LNCaP clone FGC (cell line): ENCODE data around the gene PSMD11.

Experiments used
- DNase-seq: peaks from one replicate; pipeline ENCODE4 v3.0.0-alpha.2; 2011; ENCODE audit warnings: low read depth
- H3K4me3 ChIP-seq: 2 replicates; pipeline ENCODE4 v1.5.1; 2011; ENCODE audit warnings: mild to moderate bottlenecking, low read depth, low read length, control low read depth
- TF ChIP-seq, protein P1 (sequence below): IDR thresholded peaks from 2 replicates; pipeline ENCODE4 v1.5.1; 2012; ENCODE audit warnings: mild to moderate bottlenecking; ENCODE audit not compliant: control insufficient read depth, insufficient read depth; ENCODE audit errors: extremely low read depth

Gene PSMD11

DNA sequence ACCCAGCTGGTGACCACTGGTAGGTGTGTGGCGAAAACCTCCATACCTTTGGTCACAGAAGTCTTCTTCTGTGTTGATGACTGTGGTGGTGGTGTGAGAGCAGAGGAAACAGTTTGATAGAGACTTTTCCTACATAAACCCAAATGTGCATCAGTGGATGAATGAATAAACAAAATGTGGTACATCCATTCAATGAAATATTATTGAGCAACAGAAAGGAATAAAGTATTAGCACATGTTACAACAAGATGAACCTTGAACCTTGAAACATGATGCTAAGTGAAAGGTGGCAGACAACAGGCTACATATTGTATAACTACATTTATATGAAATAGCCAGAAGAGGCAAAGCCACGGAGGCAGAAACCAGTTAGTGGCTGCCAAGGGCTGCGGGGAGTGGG lies 57.7 kb downstream of the PSMD11 start:
- DNase-seq, result no peak

DNA sequence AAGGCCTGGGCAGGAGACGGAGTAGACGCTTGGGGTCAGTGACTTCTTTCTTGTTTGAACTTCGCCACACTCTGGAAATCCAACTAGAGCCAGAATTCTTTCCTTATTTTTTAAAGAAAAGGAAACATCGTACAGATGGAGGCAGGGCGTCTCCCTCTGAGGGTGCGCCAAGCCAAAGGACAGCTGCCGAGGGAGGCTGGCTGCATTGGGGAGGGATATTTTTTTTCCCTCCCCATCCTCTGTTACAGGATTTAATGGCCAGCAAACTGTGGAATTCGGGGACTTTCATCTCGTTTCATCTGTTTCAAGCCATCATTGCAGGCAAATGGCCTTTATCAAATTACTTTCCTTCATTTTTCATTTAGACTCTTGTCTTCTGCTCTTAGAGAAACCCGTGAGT lies 58.4 kb downstream of the PSMD11 start:
- TF ChIP-seq, protein P1, sequence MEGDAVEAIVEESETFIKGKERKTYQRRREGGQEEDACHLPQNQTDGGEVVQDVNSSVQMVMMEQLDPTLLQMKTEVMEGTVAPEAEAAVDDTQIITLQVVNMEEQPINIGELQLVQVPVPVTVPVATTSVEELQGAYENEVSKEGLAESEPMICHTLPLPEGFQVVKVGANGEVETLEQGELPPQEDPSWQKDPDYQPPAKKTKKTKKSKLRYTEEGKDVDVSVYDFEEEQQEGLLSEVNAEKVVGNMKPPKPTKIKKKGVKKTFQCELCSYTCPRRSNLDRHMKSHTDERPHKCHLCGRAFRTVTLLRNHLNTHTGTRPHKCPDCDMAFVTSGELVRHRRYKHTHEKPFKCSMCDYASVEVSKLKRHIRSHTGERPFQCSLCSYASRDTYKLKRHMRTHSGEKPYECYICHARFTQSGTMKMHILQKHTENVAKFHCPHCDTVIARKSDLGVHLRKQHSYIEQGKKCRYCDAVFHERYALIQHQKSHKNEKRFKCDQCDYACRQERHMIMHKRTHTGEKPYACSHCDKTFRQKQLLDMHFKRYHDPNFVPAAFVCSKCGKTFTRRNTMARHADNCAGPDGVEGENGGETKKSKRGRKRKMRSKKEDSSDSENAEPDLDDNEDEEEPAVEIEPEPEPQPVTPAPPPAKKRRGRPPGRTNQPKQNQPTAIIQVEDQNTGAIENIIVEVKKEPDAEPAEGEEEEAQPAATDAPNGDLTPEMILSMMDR, result no peak
- DNase-seq, result no peak
- H3K4me3 ChIP-seq, result no peak overlapping the region

More for the DNA sequence above, 57.7 kb downstream of the PSMD11 start:
- H3K4me3 ChIP-seq, result no peak overlapping the region
- TF ChIP-seq, protein P1, result no peak

DNA sequence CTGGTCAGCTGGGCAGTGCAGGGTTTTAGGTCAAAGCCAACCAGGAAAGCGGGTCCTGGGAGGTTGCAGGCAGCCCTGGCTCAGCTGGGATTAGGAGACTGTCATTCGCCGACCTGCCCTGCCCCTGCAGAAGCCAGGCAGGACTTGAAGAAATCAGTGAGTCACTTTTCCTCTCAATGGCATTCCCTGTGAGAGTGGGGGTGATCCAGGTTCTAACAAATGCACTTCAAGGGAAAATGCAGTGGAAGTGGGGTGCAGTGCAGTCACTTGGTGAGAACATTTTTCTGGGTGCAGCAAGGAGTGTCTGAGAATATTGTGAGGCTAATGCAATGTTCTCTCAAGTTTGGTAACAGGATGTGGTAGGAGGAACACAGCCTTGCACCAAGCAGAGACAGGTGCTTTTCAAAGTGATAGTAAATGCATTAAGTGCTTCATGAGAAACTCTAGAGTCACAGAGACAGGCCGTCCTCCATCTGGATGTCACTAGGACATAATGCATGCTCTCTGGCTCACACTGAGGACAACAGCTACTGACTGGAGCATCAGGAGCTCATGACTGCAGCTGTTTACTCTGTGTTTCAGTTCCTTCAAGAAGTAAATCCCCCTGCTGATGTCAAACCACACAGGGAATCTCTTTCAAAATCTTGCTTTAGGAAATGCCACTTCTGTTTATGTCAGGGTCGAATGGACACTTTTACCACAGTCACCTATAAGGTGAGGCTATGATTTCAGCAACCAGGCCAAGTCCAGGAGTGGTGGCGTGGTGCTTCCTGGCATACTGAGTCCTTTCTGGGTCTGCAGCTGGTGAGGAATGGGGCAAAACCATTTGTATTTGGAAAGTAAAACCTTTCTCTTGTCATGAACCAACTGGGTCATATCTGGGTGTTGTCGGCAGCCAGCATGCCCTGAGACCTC lies 59.2 kb downstream of the PSMD11 start:
- no peak overlapping the region for H3K4me3 ChIP-seq
- TF ChIP-seq, protein P1, result no peak
- no peak for DNase-seq

DNA sequence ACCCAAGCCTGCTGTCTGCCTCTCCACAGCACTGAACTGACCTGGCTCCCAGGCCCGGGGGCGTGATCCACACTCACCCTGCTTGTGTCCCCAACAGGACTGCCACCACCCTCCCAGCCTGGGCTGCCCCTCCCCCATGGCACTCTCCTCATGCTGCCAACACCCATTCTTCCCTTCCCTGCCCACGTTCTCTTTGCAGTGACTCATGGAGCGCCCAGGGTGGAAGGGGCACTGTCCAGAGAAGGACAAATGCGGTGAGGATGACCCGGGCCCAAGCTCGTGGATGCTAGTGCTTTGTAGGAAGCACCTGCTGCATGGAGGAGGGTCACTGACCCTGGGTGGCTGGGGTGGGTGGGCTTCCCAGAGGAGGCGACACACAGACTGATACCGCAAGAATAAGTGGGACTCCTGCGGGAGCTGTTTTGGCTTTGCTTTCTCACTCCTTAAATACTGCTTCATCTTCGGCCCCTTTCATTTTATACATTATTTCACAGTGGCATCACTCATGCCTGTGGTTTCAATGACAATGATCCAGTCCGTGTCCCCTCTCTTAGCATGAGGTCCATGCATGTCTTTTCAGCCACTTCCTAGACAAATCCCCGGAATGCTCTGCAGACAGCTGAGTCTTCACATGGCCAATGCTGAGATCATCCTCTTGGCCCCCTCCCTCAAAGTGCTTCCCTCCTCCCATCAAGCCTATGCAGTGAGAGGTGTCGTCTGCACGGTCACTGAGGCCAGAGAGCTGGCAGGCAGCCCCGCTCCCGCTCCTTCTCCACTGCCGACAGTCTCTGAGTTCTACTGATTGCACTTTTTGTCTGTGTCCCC lies 60.1 kb downstream of the PSMD11 start:
- no peak for DNase-seq
- H3K4me3 ChIP-seq, result no peak overlapping the region
- TF ChIP-seq, protein P1, result no peak

DNA sequence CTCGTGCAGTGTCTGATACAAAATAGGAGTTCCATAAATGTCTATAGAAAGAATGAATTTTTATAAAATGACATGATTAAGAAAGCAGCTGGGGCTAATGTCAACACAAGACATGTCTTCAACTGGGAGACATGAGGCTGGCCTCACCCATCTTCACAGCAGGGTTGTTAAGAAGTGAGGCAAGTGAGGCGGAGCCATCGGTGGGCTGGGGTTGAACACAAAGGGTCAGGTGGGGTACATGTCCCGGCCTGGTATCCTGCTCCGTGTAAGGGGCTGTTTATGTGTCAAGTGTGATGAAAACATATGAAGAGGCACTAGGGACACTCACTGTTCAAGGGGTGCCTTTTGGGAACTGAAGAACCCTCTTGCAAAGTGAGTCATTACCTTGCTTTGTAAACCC lies 64.6 kb downstream of the PSMD11 start:
- TF ChIP-seq, protein P1, result no peak
- DNase-seq, result no peak
- no peak overlapping the region for H3K4me3 ChIP-seq

DNA sequence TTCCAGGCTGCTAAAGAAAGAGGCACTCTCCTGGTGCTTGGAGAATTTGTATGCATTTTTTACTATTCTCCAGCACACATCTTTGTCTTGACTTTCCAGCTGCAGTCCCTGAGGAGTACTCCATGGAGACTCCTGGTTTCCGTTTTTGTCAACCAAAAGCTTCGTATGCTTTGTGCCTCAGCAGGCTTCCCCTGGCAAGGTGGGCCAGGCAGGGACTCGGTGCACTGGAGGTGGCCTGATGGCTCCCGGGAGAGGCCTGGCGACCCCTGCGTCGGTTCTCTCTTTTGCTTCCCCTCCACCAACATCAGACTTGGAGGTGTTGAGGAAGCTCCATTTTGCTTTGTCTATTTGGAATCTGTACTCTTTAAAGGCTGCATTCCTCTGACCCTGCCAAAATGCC lies 66.2 kb downstream of the PSMD11 start:
- TF ChIP-seq, protein P1, result no peak
- no peak for DNase-seq
- H3K4me3 ChIP-seq, result no peak overlapping the region
